Measurements from ENCODE around the gene EBF4.

Gene EBF4

DNA sequence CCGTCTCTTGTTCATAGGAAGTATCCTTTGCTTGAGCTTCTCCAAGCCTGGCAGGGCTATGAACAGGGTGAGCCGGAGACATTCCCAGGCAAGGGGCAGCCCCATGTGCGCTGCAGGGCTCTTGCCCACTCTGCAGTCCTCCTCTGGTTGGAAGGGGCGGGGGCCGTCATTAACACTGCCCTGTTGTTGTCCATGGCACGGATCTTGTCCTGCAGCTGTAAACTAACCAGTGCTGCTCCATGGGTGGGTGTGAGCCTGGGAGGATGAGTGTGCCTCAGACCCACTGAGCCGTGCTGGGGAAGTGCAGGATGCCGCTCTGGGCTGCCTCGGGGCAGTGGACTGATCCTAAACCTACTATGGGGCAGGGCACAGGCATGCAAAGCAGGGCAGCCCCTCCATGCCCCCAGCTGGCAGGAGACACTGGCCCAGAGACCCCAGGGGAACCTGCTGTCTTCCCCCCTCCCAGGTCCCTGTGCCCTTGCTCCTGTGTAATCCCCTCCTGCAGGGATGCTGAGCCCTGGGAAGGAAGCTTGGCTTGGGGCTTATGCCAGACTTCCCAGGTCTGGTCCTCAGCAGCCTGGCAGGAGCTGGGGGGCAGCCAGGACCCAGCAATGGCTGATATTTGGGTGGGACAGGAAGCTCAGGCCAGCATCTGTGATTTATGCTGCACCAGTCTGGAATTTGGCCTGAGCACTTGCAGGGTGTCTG is 8.5 kb downstream of the EBF4 start:
- Histone ChIP-seq H3K27me3 (replicated peaks; ENCODE audit: control insufficient read depth, insufficient read depth, low read length) (no peaks in the 10 kb centered on the region; the same call in none of the 2 replicates), H3K4me3 (replicated peaks; ENCODE audit: low read depth, low read length) (no peak overlapping the region), H3K36me3 (ENCODE audit: control insufficient read depth, insufficient read depth, low read length) (no peaks in the 10 kb centered on the region)
- no peak for DNase-seq (ENCODE audit: extremely low read depth, insufficient read length)
- TF ChIP-seq, protein P1, sequence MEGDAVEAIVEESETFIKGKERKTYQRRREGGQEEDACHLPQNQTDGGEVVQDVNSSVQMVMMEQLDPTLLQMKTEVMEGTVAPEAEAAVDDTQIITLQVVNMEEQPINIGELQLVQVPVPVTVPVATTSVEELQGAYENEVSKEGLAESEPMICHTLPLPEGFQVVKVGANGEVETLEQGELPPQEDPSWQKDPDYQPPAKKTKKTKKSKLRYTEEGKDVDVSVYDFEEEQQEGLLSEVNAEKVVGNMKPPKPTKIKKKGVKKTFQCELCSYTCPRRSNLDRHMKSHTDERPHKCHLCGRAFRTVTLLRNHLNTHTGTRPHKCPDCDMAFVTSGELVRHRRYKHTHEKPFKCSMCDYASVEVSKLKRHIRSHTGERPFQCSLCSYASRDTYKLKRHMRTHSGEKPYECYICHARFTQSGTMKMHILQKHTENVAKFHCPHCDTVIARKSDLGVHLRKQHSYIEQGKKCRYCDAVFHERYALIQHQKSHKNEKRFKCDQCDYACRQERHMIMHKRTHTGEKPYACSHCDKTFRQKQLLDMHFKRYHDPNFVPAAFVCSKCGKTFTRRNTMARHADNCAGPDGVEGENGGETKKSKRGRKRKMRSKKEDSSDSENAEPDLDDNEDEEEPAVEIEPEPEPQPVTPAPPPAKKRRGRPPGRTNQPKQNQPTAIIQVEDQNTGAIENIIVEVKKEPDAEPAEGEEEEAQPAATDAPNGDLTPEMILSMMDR (IDR thresholded peaks at IDR 0.05; ENCODE audit: insufficient read depth, low read length, poor library complexity, severe bottlenecking): no peak

DNA sequence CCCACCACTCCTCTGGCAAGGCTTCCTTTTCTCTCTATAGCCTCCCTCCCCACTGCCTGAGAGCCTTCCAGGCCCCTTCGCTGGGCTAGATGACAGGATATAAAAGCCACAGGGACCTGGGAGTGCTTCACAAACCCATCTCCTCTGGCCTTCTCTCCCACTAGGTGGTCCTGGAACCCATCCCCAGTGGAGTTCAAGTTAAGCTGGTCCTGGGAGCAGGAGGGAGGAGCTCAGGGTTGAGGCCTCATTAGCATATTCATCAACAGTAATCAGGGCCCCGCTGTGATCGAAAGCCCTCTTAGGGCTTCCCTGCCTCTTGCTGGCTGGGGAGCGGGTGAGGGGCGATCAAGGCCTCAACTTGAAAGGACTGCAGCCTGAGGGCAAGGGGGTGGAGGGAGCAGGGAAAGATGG is 9.1 kb downstream of the EBF4 start:
- no peak overlapping the region for H3K4me3 ChIP-seq (replicated peaks; ENCODE audit: low read depth, low read length)
- no peak for DNase-seq (ENCODE audit: extremely low read depth, insufficient read length)
- H3K36me3 ChIP-seq (ENCODE audit: control insufficient read depth, insufficient read depth, low read length): no peaks in the 10 kb centered on the region
- H3K27me3 ChIP-seq (replicated peaks; ENCODE audit: control insufficient read depth, insufficient read depth, low read length): no peaks in the 10 kb centered on the region; the same call in none of the 2 replicates
- TF ChIP-seq, protein P1 (IDR thresholded peaks at IDR 0.05; ENCODE audit: insufficient read depth, low read length, poor library complexity, severe bottlenecking): no peak

GRCh38 chr20:2703716-2704475 is 11.3 kb downstream of the EBF4 start:
- no peak for DNase-seq (ENCODE audit: extremely low read depth, insufficient read length)
- no peaks in the 10 kb centered on the region; the same call in none of the 2 replicates for H3K27me3 ChIP-seq (replicated peaks; ENCODE audit: control insufficient read depth, insufficient read depth, low read length)
- TF ChIP-seq, protein P1 (IDR thresholded peaks at IDR 0.05; ENCODE audit: insufficient read depth, low read length, poor library complexity, severe bottlenecking): no peak
- no peaks in the 10 kb centered on the region for H3K36me3 ChIP-seq (ENCODE audit: control insufficient read depth, insufficient read depth, low read length)
- H3K4me3 ChIP-seq (replicated peaks; ENCODE audit: low read depth, low read length): no peak overlapping the region

GRCh38 chr20:2705931-2706645 is 13.5 kb downstream of the EBF4 start:
- H3K27me3 ChIP-seq (replicated peaks; ENCODE audit: control insufficient read depth, insufficient read depth, low read length): no peaks in the 10 kb centered on the region; the same call in 1 of the 2 replicates
- H3K4me3 ChIP-seq (replicated peaks; ENCODE audit: low read depth, low read length): no peak overlapping the region
- DNase-seq (ENCODE audit: extremely low read depth, insufficient read length): no peak
- TF ChIP-seq, protein P1 (IDR thresholded peaks at IDR 0.05; ENCODE audit: insufficient read depth, low read length, poor library complexity, severe bottlenecking): no peak
- no peaks in the 10 kb centered on the region for H3K36me3 ChIP-seq (ENCODE audit: control insufficient read depth, insufficient read depth, low read length)

DNA sequence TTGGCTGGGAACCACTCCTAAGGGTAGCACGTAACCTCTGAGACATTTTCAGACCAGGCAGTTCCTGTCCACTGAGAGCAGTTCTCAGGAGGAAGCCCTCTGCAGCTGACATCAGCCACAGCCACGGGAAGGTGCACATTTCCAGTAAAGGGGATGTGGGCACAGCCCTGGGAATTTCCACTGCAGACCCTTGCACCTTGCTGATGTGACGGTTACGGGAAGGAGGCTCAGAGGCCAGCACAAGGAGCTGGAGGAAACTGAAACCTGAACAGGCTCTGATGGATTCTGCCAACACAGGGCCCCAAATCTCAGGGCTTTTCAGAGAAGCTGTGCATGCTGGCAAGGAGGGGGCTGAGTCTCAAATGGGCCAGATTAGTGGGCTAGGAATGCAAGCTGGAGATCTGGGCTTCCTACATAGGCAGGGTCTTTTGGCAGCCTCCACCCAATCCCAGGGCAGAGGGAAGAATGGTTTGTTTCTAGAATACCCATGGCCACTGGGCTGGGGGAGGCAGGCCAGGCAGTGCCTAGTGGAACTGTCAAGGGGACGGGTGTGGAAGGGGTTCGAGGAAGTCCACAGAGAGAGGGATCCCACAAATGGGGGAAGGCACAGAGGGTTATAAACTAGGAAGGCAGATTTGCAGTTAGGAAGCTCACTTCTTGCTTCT is 14.2 kb downstream of the EBF4 start:
- Histone ChIP-seq H3K4me3 (replicated peaks; ENCODE audit: low read depth, low read length) (no peak overlapping the region), H3K36me3 (ENCODE audit: control insufficient read depth, insufficient read depth, low read length) (no peaks in the 10 kb centered on the region), H3K27me3 (replicated peaks; ENCODE audit: control insufficient read depth, insufficient read depth, low read length) (no peaks in the 10 kb centered on the region; the same call in 1 of the 2 replicates)
- TF ChIP-seq, protein P1 (IDR thresholded peaks at IDR 0.05; ENCODE audit: insufficient read depth, low read length, poor library complexity, severe bottlenecking): no peak
- no peak for DNase-seq (ENCODE audit: extremely low read depth, insufficient read length)
